ENCODE measurements around the gene AMZ2.

- TF ChIP-seq, protein P1, sequence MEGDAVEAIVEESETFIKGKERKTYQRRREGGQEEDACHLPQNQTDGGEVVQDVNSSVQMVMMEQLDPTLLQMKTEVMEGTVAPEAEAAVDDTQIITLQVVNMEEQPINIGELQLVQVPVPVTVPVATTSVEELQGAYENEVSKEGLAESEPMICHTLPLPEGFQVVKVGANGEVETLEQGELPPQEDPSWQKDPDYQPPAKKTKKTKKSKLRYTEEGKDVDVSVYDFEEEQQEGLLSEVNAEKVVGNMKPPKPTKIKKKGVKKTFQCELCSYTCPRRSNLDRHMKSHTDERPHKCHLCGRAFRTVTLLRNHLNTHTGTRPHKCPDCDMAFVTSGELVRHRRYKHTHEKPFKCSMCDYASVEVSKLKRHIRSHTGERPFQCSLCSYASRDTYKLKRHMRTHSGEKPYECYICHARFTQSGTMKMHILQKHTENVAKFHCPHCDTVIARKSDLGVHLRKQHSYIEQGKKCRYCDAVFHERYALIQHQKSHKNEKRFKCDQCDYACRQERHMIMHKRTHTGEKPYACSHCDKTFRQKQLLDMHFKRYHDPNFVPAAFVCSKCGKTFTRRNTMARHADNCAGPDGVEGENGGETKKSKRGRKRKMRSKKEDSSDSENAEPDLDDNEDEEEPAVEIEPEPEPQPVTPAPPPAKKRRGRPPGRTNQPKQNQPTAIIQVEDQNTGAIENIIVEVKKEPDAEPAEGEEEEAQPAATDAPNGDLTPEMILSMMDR (IDR thresholded peaks at IDR 0.05; ENCODE audit: low read depth, low read length), result no peak; the same call in 1 of the 2 replicates
- TF ChIP-seq EZH2phosphoT487 (IDR thresholded peaks at IDR 0.05; ENCODE audit: low read depth), result no peak
These were observed 41.0 kb downstream of the AMZ2 start for GRCh38 chr17:68288804-68289203.

Measured in OCI-LY3 (cell line).